ENCODE data around the gene BICRA. TPM values are rescaled to one million over a fixed set of nuclear protein-coding genes. Genes with fewer than 3 reads are reported as not detected.

Gene BICRA
- polyA plus RNA-seq, 1 of the 3 experiments (the other 2 are of a cell fraction) = 1.4 TPM

DNA sequence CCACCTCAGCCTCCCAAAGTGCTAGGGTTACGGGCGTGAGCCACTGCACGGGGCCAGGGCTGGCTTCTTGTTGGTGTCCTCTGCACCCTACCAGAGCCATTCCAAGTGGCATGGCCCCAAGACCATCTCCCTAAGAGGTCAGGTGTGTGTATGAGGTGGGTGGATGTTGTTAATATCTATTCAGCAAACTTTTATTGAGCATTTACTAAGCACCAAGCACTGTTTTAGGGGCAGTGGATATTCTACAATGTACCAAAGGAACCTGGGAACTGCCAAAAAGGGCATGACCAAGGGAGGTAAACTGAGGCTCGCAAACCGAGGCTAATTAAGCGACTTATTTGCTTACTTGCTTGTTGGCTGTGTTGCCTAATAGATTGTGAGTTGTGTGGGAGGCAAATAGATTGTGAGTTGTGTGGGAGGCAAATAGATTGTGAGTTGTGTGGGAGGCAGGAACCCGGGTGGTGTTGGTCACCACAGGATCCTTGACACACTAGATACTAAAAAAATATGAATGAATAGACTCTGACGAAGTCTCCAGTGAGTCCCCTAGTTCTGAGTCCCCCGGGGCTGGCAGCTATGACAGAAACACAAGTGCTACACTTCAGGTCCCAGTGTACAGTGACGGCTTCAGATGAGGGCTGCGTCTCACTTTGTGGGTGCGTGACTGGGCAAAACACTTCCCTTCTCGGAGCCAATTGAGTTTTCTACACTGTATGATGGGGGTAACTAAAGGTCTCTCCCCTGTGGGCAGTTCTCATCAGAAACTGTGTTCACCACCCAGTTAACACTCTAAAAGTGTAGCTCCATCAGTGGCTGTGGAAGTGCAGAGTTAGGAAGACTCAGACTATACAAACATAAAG lies 5.0 kb upstream of the BICRA start (continued):
- no peak for TF ChIP-seq CHD2 (IDR thresholded peaks at IDR 0.05; ENCODE audit: low read length, partially characterized antibody)

DNA sequence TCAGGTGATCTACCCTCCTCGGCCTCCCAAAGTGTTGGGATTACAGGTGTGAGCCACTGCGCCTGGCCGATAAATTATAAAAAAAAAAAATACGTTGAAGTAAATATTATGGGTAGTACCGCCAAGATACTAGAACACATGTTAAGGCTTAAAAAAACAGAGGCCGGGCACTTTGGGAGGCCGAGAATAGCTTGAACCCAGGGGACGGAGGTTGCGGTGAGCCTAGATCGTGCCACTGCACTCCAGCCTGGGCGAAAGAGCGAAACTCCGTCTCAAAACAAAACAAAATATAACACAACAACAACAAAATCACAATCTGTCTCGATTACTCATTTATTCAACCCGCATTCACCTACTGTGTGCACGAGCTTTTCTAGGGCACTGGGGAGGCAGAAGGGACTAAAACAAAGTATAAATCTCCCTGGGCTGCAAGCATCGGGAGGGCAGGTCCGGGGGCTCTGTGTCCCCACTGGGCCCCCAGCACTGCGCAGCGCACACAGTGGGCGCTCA lies 1.3 kb upstream of the BICRA start:
- H3K27me3 ChIP-seq (ENCODE audit: insufficient read depth) = no peaks in the 10 kb centered on the region
- TF ChIP-seq, protein P1, sequence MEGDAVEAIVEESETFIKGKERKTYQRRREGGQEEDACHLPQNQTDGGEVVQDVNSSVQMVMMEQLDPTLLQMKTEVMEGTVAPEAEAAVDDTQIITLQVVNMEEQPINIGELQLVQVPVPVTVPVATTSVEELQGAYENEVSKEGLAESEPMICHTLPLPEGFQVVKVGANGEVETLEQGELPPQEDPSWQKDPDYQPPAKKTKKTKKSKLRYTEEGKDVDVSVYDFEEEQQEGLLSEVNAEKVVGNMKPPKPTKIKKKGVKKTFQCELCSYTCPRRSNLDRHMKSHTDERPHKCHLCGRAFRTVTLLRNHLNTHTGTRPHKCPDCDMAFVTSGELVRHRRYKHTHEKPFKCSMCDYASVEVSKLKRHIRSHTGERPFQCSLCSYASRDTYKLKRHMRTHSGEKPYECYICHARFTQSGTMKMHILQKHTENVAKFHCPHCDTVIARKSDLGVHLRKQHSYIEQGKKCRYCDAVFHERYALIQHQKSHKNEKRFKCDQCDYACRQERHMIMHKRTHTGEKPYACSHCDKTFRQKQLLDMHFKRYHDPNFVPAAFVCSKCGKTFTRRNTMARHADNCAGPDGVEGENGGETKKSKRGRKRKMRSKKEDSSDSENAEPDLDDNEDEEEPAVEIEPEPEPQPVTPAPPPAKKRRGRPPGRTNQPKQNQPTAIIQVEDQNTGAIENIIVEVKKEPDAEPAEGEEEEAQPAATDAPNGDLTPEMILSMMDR (IDR thresholded peaks at IDR 0.05) = peak; percentile 37; the same call in 1 of the 2 replicates
- TF ChIP-seq, protein P2, sequence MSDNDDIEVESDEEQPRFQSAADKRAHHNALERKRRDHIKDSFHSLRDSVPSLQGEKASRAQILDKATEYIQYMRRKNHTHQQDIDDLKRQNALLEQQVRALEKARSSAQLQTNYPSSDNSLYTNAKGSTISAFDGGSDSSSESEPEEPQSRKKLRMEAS (IDR thresholded peaks at IDR 0.05; ENCODE audit: low read depth) = no peak
- 56% methylated on average over 20 of the region's 21 CpGs for WGBS (ENCODE audit: low lambda C conversion rate)
- peaks cover 15% of the 10 kb centered on the region for H4K20me1 ChIP-seq (ENCODE audit: insufficient read depth)
- H3K36me3 ChIP-seq (replicated peaks in 1 of 2; ENCODE audit: control insufficient read depth in 1 of 2, insufficient read depth in 2 of 2, low read length in 1 of 2) = no peaks in the 10 kb centered on the region
- peak overlapping the region; percentile 99 for H3K9ac ChIP-seq
- 0 out of 2 replicates have a peak overlapping the region, but pooled peaks have one; percentile 91 for H2AFZ ChIP-seq (ENCODE audit: low read depth)
- POLR2A ChIA-PET = no interaction called here
- H3K79me2 ChIP-seq (ENCODE audit: insufficient read depth) = peaks cover 57% of the 10 kb centered on the region
- H3K4me3 ChIP-seq (ENCODE audit: low read depth in 2 of 2, low read length in 1 of 2) = peak overlapping the region; percentile 87 to 99
- no peaks in the 10 kb centered on the region for H3K9me2 ChIP-seq
- H3F3A ChIP-seq (replicated peaks; ENCODE audit: insufficient read depth) = peaks cover 22% of the 10 kb centered on the region
- H3K4me2 ChIP-seq = peak overlapping the region; percentile 95
- CTCF ChIA-PET = interaction anchor here (1.0 to 1.3 kb wide), 5 partner anchors 14 to 179 kb away, joined by 3 to 4 read pairs (median 3); partner anchors contain the start of genes EHD2 and KPTN
- peaks cover 15 to 17% of the 10 kb centered on the region in 2 experiments; a peak in 2 of 4 replicates for H3K4me1 ChIP-seq (ENCODE audit: control insufficient read depth in 1 of 2, insufficient read depth in 2 of 2, low read depth in 1 of 2, low read length in 1 of 2)
- no peaks in the 10 kb centered on the region for H3K9me3 ChIP-seq
- H3K27ac ChIP-seq (ENCODE audit: low read depth in 2 of 2, low read length in 1 of 2) = peak overlapping the region; percentile 89 to 93
- DNase-seq = no peak

DNA sequence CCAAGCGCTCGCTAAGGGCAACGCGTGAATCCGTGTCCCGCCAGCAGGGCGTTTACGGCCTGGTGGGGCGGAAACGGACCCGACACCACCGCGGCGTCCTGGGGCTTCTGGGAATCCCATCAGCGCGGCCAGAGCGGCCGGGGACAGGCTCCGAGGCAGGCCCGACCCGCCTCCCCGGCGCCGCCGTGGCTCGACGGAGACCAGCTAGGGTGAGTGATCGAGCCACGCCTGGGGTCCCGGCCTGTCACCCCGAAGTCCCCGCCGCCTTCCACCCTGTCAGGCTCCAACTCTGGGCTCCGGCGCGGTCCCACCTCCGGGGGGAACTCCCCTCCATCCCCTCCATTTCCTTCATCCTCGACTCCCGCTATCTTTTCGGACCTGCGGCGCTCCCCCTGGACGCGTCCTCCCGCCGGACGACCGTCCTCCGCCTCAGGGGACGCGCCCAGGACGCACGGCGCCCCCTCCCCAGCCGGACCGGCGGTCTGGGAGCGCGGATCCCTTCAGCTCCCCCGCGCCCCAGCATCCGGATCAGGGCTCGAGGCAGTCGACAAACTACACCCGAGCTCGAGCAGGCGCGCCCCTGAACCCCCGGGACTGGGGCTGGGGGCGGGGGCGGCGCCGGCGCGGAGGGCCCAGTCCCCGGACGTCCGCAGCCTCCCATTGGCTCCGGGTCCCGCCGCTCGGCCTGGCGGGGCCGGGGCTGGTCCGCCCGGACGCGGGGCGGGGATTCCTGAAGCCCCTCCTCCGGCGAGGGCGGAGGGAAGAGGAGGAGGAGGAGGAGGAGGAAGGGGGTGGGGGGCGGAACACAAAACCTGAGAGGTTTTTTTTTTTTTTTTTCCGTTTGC lies 638 bp upstream of the BICRA start:
- POLR2A ChIA-PET = interaction anchor here (0.9 kb wide), 1 partner anchor 8 kb away, joined by 3 read pairs; no protein-coding TSS in a partner anchor
- H3K27ac ChIP-seq (ENCODE audit: low read depth in 2 of 2, low read length in 1 of 2) = peak overlapping the region; percentile 89 to 93
- peak; percentile 99 for DNase-seq
- no peaks in the 10 kb centered on the region for H3K36me3 ChIP-seq (replicated peaks in 1 of 2; ENCODE audit: control insufficient read depth in 1 of 2, insufficient read depth in 2 of 2, low read length in 1 of 2)
- H3K79me2 ChIP-seq (ENCODE audit: insufficient read depth) = peaks cover 64% of the 10 kb centered on the region
- WGBS (ENCODE audit: low lambda C conversion rate) = under 1% methylated on average over 19 of the region's 94 CpGs
- H3K9me3 ChIP-seq = no peaks in the 10 kb centered on the region
- H3K4me1 ChIP-seq (ENCODE audit: control insufficient read depth in 1 of 2, insufficient read depth in 2 of 2, low read depth in 1 of 2, low read length in 1 of 2) = peaks cover 21 to 23% of the 10 kb centered on the region in 2 experiments; a peak in 2 of 4 replicates
- H3K4me2 ChIP-seq = peak overlapping the region; percentile 95
- CTCF ChIA-PET = interaction anchor here (0.7 to 1.3 kb wide), 7 partner anchors 14 to 180 kb away, joined by 3 to 4 read pairs (median 3); partner anchors contain the start of genes EHD2, KPTN, NAPA and NOP53
- H3K9ac ChIP-seq = peak overlapping the region; percentile 99
- H3K9me2 ChIP-seq = no peaks in the 10 kb centered on the region
- H3F3A ChIP-seq (replicated peaks; ENCODE audit: insufficient read depth) = peaks cover 22% of the 10 kb centered on the region
- peak overlapping the region; percentile 91; the same call in 1 of the 2 replicates for H2AFZ ChIP-seq (ENCODE audit: low read depth)
- peaks cover 15% of the 10 kb centered on the region for H4K20me1 ChIP-seq (ENCODE audit: insufficient read depth)
- H3K4me3 ChIP-seq (ENCODE audit: low read depth in 2 of 2, low read length in 1 of 2) = peak overlapping the region; percentile 87 to 99
- no peaks in the 10 kb centered on the region for H3K27me3 ChIP-seq (ENCODE audit: insufficient read depth)
- TF ChIP-seq, protein P3, sequence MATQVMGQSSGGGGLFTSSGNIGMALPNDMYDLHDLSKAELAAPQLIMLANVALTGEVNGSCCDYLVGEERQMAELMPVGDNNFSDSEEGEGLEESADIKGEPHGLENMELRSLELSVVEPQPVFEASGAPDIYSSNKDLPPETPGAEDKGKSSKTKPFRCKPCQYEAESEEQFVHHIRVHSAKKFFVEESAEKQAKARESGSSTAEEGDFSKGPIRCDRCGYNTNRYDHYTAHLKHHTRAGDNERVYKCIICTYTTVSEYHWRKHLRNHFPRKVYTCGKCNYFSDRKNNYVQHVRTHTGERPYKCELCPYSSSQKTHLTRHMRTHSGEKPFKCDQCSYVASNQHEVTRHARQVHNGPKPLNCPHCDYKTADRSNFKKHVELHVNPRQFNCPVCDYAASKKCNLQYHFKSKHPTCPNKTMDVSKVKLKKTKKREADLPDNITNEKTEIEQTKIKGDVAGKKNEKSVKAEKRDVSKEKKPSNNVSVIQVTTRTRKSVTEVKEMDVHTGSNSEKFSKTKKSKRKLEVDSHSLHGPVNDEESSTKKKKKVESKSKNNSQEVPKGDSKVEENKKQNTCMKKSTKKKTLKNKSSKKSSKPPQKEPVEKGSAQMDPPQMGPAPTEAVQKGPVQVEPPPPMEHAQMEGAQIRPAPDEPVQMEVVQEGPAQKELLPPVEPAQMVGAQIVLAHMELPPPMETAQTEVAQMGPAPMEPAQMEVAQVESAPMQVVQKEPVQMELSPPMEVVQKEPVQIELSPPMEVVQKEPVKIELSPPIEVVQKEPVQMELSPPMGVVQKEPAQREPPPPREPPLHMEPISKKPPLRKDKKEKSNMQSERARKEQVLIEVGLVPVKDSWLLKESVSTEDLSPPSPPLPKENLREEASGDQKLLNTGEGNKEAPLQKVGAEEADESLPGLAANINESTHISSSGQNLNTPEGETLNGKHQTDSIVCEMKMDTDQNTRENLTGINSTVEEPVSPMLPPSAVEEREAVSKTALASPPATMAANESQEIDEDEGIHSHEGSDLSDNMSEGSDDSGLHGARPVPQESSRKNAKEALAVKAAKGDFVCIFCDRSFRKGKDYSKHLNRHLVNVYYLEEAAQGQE (IDR thresholded peaks at IDR 0.05; ENCODE audit: low read depth, low read length) = no peak
- 0 out of 2 replicates have a peak, but pooled peaks have one; percentile 24 for TF ChIP-seq MXI1 (IDR thresholded peaks at IDR 0.05; ENCODE audit: low read depth, low read length)
- TF ChIP-seq, protein P4, sequence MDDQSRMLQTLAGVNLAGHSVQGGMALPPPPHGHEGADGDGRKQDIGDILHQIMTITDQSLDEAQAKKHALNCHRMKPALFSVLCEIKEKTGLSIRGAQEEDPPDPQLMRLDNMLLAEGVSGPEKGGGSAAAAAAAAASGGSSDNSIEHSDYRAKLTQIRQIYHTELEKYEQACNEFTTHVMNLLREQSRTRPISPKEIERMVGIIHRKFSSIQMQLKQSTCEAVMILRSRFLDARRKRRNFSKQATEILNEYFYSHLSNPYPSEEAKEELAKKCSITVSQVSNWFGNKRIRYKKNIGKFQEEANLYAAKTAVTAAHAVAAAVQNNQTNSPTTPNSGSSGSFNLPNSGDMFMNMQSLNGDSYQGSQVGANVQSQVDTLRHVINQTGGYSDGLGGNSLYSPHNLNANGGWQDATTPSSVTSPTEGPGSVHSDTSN (IDR thresholded peaks at IDR 0.05) = peak; percentile 98
- TF ChIP-seq, protein P5, sequence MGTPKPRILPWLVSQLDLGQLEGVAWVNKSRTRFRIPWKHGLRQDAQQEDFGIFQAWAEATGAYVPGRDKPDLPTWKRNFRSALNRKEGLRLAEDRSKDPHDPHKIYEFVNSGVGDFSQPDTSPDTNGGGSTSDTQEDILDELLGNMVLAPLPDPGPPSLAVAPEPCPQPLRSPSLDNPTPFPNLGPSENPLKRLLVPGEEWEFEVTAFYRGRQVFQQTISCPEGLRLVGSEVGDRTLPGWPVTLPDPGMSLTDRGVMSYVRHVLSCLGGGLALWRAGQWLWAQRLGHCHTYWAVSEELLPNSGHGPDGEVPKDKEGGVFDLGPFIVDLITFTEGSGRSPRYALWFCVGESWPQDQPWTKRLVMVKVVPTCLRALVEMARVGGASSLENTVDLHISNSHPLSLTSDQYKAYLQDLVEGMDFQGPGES (IDR thresholded peaks at IDR 0.05; ENCODE audit: low read depth, low read length) = peak; percentile 52; the same call in 1 of the 2 replicates
- no peak for TF ChIP-seq FOXJ3 (CRISPR knock-in tag; IDR thresholded peaks at IDR 0.05)
- no peak for TF ChIP-seq JUND (IDR thresholded peaks at IDR 0.05)
- TF ChIP-seq ELF1 (IDR thresholded peaks at IDR 0.05) = no peak
- TF ChIP-seq CHD2 (IDR thresholded peaks at IDR 0.05; ENCODE audit: low read length, partially characterized antibody) = peak; percentile 18
- TF ChIP-seq, protein P2 (IDR thresholded peaks at IDR 0.05; ENCODE audit: low read depth) = peak; percentile 5; the same call in 1 of the 2 replicates

Measured in SK-N-SH (cell line).